IMR-90 (cell line): Measurements from ENCODE around the gene IFI44L. TPM values are rescaled to one million over a fixed set of nuclear protein-coding genes. Genes with fewer than 3 reads are reported as not detected.
A peak's percentile ranks its signal among the peaks of the same experiment; 100 is the strongest.

Experiments used
- ATAC-seq: fragments of 200-7000 bp; cut with Tn5 transposase; 2 replicates; pipeline ENCODE4 v1.9.1; 2020; ENCODE audit warnings: low read depth, mild to moderate bottlenecking, moderate library complexity
- BruUV-seq: library from RNA; stranded (reverse); fragments of 400-500 nt; replicated peaks from 2 replicates; lab custom pipeline; 2021; lab: Mats Ljungman, UMichigan
- CTCF ChIA-PET: fragments of 300-600 bp; formaldehyde crosslinking; extraction: SDS; loops from one replicate; lab custom pipeline; 2021; ENCODE audit warnings: antibody characterized with exemption; lab: Yijun Ruan, JAX
- POLR2A ChIA-PET: fragments of 300-600 bp; sonication (Branson Sonifier 250); formaldehyde crosslinking; loops from one replicate; lab custom pipeline; 2022; ENCODE audit warnings: antibody characterized with exemption; ENCODE audit not compliant: unreplicated experiment; lab: Charles Lee
- DNase-seq: peaks from one replicate; pipeline ENCODE4 v3.0.0; 2013
- H2AFZ ChIP-seq: replicated peaks from 2 replicates; pipeline ENCODE3; 2013; ENCODE audit warnings: low read length, mild to moderate bottlenecking; ENCODE audit not compliant: poor library complexity
- H2AK5ac ChIP-seq: 2 replicates; pipeline ENCODE4 v1.6.1; 2013; ENCODE audit warnings: low read depth, low read length, inconsistent platforms
- H2AK9ac ChIP-seq: replicated peaks from 2 replicates; pipeline ENCODE3; 2013; ENCODE audit warnings: mild to moderate bottlenecking, low read depth, low read length, moderate library complexity; ENCODE audit not compliant: poor library complexity
- H2BK120ac ChIP-seq: 2 replicates; pipeline ENCODE4 v1.6.1; 2013; ENCODE audit warnings: low read depth, low read length, inconsistent platforms
- H2BK15ac ChIP-seq: 3 replicates; pipeline ENCODE4 v1.6.1; 2013; ENCODE audit warnings: low read depth, low read length, inconsistent platforms
- H2BK20ac ChIP-seq: 2 replicates; pipeline ENCODE4 v1.6.1; 2013; ENCODE audit warnings: low read depth, mild to moderate bottlenecking, inconsistent platforms, low read length, moderate library complexity
- H2BK5ac ChIP-seq: 2 replicates; pipeline ENCODE4 v1.6.1; 2013; ENCODE audit warnings: mild to moderate bottlenecking, low read depth, low read length, inconsistent platforms; ENCODE audit not compliant: poor library complexity, severe bottlenecking
- H3K14ac ChIP-seq: replicated peaks from 2 replicates; pipeline ENCODE4 v1.6.1; 2013; ENCODE audit warnings: low read depth, low read length, inconsistent platforms
- H3K18ac ChIP-seq: 2 replicates; pipeline ENCODE4 v1.6.1; 2013; ENCODE audit warnings: low read depth, low read length, control low read depth
- H3K23ac ChIP-seq: 2 replicates; pipeline ENCODE4 v1.6.1; 2013; ENCODE audit warnings: low read depth, low read length, inconsistent platforms
- H3K27ac ChIP-seq: 2 replicates; pipeline ENCODE4 v1.5.1; 2013; ENCODE audit warnings: mild to moderate bottlenecking, control low read depth, low read length; ENCODE audit not compliant: insufficient read depth
- H3K27me3 ChIP-seq: 2 replicates; pipeline ENCODE4 v1.6.1; 2013; ENCODE audit warnings: low read length; ENCODE audit not compliant: control insufficient read depth, insufficient read depth
- H3K36me3 ChIP-seq: 2 replicates; pipeline ENCODE4 v1.6.1; 2013; ENCODE audit warnings: low read length, mixed read lengths; ENCODE audit not compliant: control insufficient read depth, insufficient read depth
- H3K4ac ChIP-seq: 2 replicates; pipeline ENCODE4 v1.6.1; 2013; ENCODE audit warnings: low read depth, low read length, inconsistent platforms
- H3K4me1 ChIP-seq: 2 replicates; pipeline ENCODE4 v1.6.1; 2013; ENCODE audit warnings: low read length, mixed read lengths; ENCODE audit not compliant: control insufficient read depth, insufficient read depth
- H3K4me2 ChIP-seq: 2 replicates; pipeline ENCODE4 v1.6.1; 2013; ENCODE audit warnings: low read depth, mild to moderate bottlenecking, control low read depth, low read length, moderate library complexity
- H3K4me3 ChIP-seq: 2 replicates; pipeline ENCODE4 v1.5.1; 2013; ENCODE audit warnings: low read depth, mild to moderate bottlenecking, control low read depth, low read length, moderate library complexity; ENCODE audit not compliant: insufficient read depth
- H3K56ac ChIP-seq: 2 replicates; pipeline ENCODE4 v1.6.1; 2013; ENCODE audit warnings: low read length, inconsistent platforms; ENCODE audit not compliant: insufficient read depth; ENCODE audit errors: extremely low read depth
- H3K79me1 ChIP-seq, 2 experiments: 2 replicates each; pipeline ENCODE4 v1.6.1; 2013; ENCODE audit warnings: low read length in 2 of 2, inconsistent platforms in 1 of 2, low read depth in 1 of 2
- H3K9ac ChIP-seq: 2 replicates; pipeline ENCODE4 v1.6.1; 2013; ENCODE audit warnings: low read depth, low read length, control low read depth
- H3K9me1 ChIP-seq: 2 replicates; pipeline ENCODE4 v1.6.1; 2013; ENCODE audit warnings: low read length, inconsistent platforms; ENCODE audit not compliant: insufficient read depth
- H3K9me3 ChIP-seq: 2 replicates; pipeline ENCODE4 v1.6.1; 2013; ENCODE audit warnings: low read length; ENCODE audit not compliant: control insufficient read depth, insufficient read depth
- H4K20me1 ChIP-seq: 2 replicates; pipeline ENCODE4 v1.6.1; 2013; ENCODE audit warnings: low read length, inconsistent platforms; ENCODE audit not compliant: insufficient read depth
- H4K5ac ChIP-seq: 2 replicates; pipeline ENCODE4 v1.6.1; 2013; ENCODE audit warnings: mild to moderate bottlenecking, low read depth, low read length, control low read depth
- H4K8ac ChIP-seq, 2 experiments: 2 replicates each; pipeline ENCODE4 v1.6.1; 2013; ENCODE audit warnings: low read depth in 2 of 2, low read length in 2 of 2, control low read depth in 1 of 2, inconsistent platforms in 1 of 2
- H4K91ac ChIP-seq: 2 replicates; pipeline ENCODE4 v1.6.1; 2013; ENCODE audit warnings: low read depth, low read length, inconsistent platforms; ENCODE audit not compliant: insufficient read depth
- BHLHE40 ChIP-seq: fragments of 150-350 bp; IDR thresholded peaks from 2 replicates; pipeline ENCODE4 v1.6.1; 2016; ENCODE audit warnings: mild to moderate bottlenecking, low read depth, low read length
- CEBPB ChIP-seq: IDR thresholded peaks from 2 replicates; pipeline ENCODE4 v1.6.1; 2012; ENCODE audit warnings: low read depth, low read length, improper control_type of control experiment
- CHD1 ChIP-seq: IDR thresholded peaks from 2 replicates; pipeline ENCODE4 v1.6.1; 2012; ENCODE audit warnings: low read depth, low read length, improper control_type of control experiment
- CTCF ChIP-seq: conservative IDR thresholded peaks from 2 replicates; pipeline ENCODE4 v1.5.1; 2012; ENCODE audit warnings: mild to moderate bottlenecking, low read depth, low read length, improper control_type of control experiment
- ELK1 ChIP-seq: fragments of 150-350 bp; IDR thresholded peaks from 2 replicates; pipeline ENCODE4 v1.6.1; 2016; ENCODE audit warnings: low read depth, mild to moderate bottlenecking, low read length, moderate library complexity, borderline replicate concordance
- FOS ChIP-seq: fragments of 150-350 bp; IDR thresholded peaks from 2 replicates; pipeline ENCODE4 v1.6.1; 2016; ENCODE audit warnings: low read depth, low read length
- MAFK ChIP-seq: IDR thresholded peaks from 2 replicates; pipeline ENCODE4 v1.6.1; 2012; ENCODE audit warnings: low read depth, low read length, improper control_type of control experiment
- MAZ ChIP-seq: IDR thresholded peaks from 2 replicates; pipeline ENCODE4 v1.6.1; 2012; ENCODE audit warnings: low read depth, mild to moderate bottlenecking, low read length, improper control_type of control experiment, moderate library complexity, borderline replicate concordance
- MXI1 ChIP-seq: IDR thresholded peaks from 2 replicates; pipeline ENCODE4 v1.6.1; 2012; ENCODE audit warnings: low read depth, mild to moderate bottlenecking, low read length, moderate library complexity, borderline replicate concordance
- NFE2L2 ChIP-seq: fragments of 150-350 bp; IDR thresholded peaks from 2 replicates; pipeline ENCODE4 v1.6.1; 2016; ENCODE audit warnings: low read depth, mild to moderate bottlenecking, low read length
- POLR2A ChIP-seq: IDR thresholded peaks from 2 replicates; pipeline ENCODE4 v1.6.1; 2012; ENCODE audit warnings: mild to moderate bottlenecking, low read depth, low read length
- RAD21 ChIP-seq: IDR thresholded peaks from 2 replicates; pipeline ENCODE4 v1.6.1; 2012; ENCODE audit warnings: low read length, improper control_type of control experiment
- RCOR1 ChIP-seq: IDR thresholded peaks from 2 replicates; pipeline ENCODE4 v1.6.1; 2012; ENCODE audit warnings: mild to moderate bottlenecking, low read length, improper control_type of control experiment; ENCODE audit not compliant: insufficient replicate concordance
- RFX5 ChIP-seq: IDR thresholded peaks from 2 replicates; pipeline ENCODE4 v1.8.0; 2012; ENCODE audit warnings: low read depth, mild to moderate bottlenecking, low read length, moderate library complexity
- SMC3 ChIP-seq: fragments of 150-350 bp; IDR thresholded peaks from 2 replicates; pipeline ENCODE4 v1.6.1; 2016; ENCODE audit warnings: low read depth, mild to moderate bottlenecking, antibody characterized with exemption, low read length, moderate library complexity
- USF2 ChIP-seq: fragments of 150-350 bp; IDR thresholded peaks from 2 replicates; pipeline ENCODE4 v1.6.1; 2017; ENCODE audit warnings: mild to moderate bottlenecking, antibody characterized with exemption, low read length, low read depth
- WGBS, 2 experiments: methylation state at CpG; one replicate each; pipeline versions ENCODE4 v1.1.5 to v1.1.7; 2013; ENCODE audit warnings: missing lambda C conversion rate in 2 of 2; ENCODE audit not compliant: insufficient read length in 1 of 2; ENCODE audit errors: extremely low coverage in 2 of 2; 5-methylcytosine and 5-hydroxymethylcytosine counted together
- dilution Hi-C: fragments of 300-500 bp; cut with HindIII; formaldehyde crosslinking; loops from one replicate; pipeline ENCODE4 v1.14.3; 2018; ENCODE audit warnings: low sequenced_read_pairs; ENCODE audit not compliant: unreplicated experiment
- in situ Hi-C: fragments of 300-500 bp; cut with MboI; formaldehyde crosslinking; loops from 3 replicates; pipeline ENCODE4 v1.14.3; 2019; ENCODE audit warnings: low sequenced_read_pairs, inconsistent platforms, mixed read lengths
- intact Hi-C: fragments of 100-400 bp; cut with micrococcal nuclease; formaldehyde crosslinking; loops from 2 replicates; pipeline ENCODE4 v1.10.0; 2022
- polyA plus RNA-seq, 3 experiments: library from polyadenylated mRNA; depleted of rRNA; stranded (reverse); fragments of >200 nt; gene quantifications; 2 replicates each; pipeline ENCODE4 v1.2.3, GENCODE V29; 2012; ENCODE audit warnings: low replicate concordance in 1 of 3
- total RNA-seq: library from RNA; depleted of rRNA; stranded (reverse); fragments of >200 nt; gene quantifications from 2 replicates; pipeline ENCODE4 v1.2.3, GENCODE V29; 2012

IFI44L gene
- total and polyA plus RNA-seq, 2 of the 4 experiments (the other 2 are of a cell fraction): 0.18 to 0.19 TPM

- H2BK120ac ChIP-seq: no peak overlapping the region
- H3K36me3 ChIP-seq: no peaks in the 10 kb centered on the region
- H3K9me1 ChIP-seq: no peaks in the 10 kb centered on the region; the same call in 1 of the 2 replicates
- H3K23ac ChIP-seq: no peak overlapping the region
- no peak overlapping the region for H2AK9ac ChIP-seq
- dilution Hi-C loops (no loop called here), in situ Hi-C loops (no loop called here), intact Hi-C loops (no loop called here)
- H2BK5ac ChIP-seq: no peak overlapping the region
- H3K27me3 ChIP-seq: no peaks in the 10 kb centered on the region
- ChIA-PET CTCF (interaction anchor here (0.8 kb wide), 1 partner anchor 12 kb away, joined by 3 read pairs; no protein-coding TSS in a partner anchor), POLR2A (no interaction called here)
- H3K4me1 ChIP-seq: peaks cover 3% of the 10 kb centered on the region; the same call in 1 of the 2 replicates
- no peak overlapping the region for H3K27ac ChIP-seq
- no peak overlapping the region for H2AFZ ChIP-seq
- TF ChIP-seq FOS: no peak
- no peak for TF ChIP-seq NFE2L2
- TF ChIP-seq MAZ: no peak
- TF ChIP-seq CTCF: no peak
- TF ChIP-seq RAD21: no peak
- no peak for TF ChIP-seq MXI1
- no peak for TF ChIP-seq POLR2A
- no peak for TF ChIP-seq USF2
- no peak for TF ChIP-seq MAFK
- TF ChIP-seq CHD1: no peak
- TF ChIP-seq CEBPB: no peak
- no peak for TF ChIP-seq RCOR1
- TF ChIP-seq BHLHE40: no peak
- TF ChIP-seq SMC3: no peak
- no peak for TF ChIP-seq RFX5
- TF ChIP-seq ELK1: no peak
- H3K4me3 ChIP-seq: no peak overlapping the region
- H3K79me1 ChIP-seq: no peaks in the 10 kb centered on the region
- no TSS peak for BruUV-seq
- no CpG with 5 or more reads among the region's 1 CpG for WGBS, 2 experiments
- H2BK20ac ChIP-seq: no peak overlapping the region
- DNase-seq: no peak
- H3K4me2 ChIP-seq: no peak overlapping the region
- H3K56ac ChIP-seq: no peak overlapping the region
- no peak overlapping the region for H4K8ac ChIP-seq
- no peak overlapping the region for H4K5ac ChIP-seq
- no peak overlapping the region for H2BK15ac ChIP-seq
- H4K20me1 ChIP-seq: no peaks in the 10 kb centered on the region
- no peak overlapping the region for H3K9ac ChIP-seq
- H3K4ac ChIP-seq: no peak overlapping the region
- ATAC-seq: peak; percentile 40; the same call in 1 of the 2 replicates
- H3K18ac ChIP-seq: no peak overlapping the region
- no peak overlapping the region for H2AK5ac ChIP-seq
- H3K14ac ChIP-seq: no peak overlapping the region
- H3K9me3 ChIP-seq: no peaks in the 10 kb centered on the region
- H4K91ac ChIP-seq: no peak overlapping the region
Observed at GRCh38 chr1:78587211-78587610, 33.0 kb upstream of the IFI44L start.
